GM12872 (cell line): Measurements from ENCODE around the gene PPRC1.

ENCODE experiments used
- TF ChIP-seq, protein P1 (sequence below): IDR thresholded peaks from 3 replicates; pipeline ENCODE4 v1.5.1; 2011; ENCODE audit warnings: low read depth, mild to moderate bottlenecking, low read length, moderate library complexity; ENCODE audit not compliant: insufficient read depth

PPRC1 gene

DNA sequence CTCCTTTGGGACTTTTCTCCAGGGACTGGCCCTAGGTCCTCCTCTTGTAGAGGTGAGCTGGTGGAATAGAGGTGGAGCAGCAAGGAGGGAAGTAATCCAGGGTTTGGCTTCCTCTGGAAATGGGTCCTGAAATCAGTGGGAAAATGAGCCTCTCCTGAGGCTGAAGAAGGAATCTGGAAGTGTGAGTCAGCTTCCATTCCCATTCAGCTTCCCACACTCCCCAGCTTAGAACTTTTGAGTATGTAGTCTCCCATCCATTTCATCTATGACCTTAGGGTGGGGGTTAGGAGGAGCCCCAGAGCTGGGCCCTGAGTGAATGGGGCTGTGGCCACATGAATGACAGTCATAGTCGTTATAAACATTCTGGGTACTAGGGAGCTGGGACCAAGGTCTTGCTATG lies 30.4 kb upstream of the PPRC1 start:
- TF ChIP-seq, protein P1, sequence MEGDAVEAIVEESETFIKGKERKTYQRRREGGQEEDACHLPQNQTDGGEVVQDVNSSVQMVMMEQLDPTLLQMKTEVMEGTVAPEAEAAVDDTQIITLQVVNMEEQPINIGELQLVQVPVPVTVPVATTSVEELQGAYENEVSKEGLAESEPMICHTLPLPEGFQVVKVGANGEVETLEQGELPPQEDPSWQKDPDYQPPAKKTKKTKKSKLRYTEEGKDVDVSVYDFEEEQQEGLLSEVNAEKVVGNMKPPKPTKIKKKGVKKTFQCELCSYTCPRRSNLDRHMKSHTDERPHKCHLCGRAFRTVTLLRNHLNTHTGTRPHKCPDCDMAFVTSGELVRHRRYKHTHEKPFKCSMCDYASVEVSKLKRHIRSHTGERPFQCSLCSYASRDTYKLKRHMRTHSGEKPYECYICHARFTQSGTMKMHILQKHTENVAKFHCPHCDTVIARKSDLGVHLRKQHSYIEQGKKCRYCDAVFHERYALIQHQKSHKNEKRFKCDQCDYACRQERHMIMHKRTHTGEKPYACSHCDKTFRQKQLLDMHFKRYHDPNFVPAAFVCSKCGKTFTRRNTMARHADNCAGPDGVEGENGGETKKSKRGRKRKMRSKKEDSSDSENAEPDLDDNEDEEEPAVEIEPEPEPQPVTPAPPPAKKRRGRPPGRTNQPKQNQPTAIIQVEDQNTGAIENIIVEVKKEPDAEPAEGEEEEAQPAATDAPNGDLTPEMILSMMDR, result no peak

DNA sequence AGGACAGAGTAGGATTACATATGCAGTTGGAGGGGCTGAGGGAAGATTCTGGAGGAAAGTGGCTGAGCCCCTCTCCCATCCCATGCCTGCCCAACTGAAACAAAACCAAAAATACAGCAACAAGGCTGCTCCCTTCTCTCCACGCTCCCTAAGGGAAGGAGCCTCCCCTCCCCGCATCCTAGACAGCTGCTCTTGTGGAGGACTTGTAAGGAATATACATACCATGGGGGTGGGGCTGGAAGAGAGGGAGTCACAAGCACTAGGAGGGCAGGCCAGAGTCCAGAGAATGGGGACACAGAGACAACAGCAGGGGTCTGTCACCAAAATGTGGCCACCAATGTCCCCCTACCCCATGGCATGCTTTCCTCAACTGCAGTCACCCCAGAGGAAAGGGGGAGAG lies 25.8 kb upstream of the PPRC1 start:
- TF ChIP-seq, protein P1, result no peak

DNA sequence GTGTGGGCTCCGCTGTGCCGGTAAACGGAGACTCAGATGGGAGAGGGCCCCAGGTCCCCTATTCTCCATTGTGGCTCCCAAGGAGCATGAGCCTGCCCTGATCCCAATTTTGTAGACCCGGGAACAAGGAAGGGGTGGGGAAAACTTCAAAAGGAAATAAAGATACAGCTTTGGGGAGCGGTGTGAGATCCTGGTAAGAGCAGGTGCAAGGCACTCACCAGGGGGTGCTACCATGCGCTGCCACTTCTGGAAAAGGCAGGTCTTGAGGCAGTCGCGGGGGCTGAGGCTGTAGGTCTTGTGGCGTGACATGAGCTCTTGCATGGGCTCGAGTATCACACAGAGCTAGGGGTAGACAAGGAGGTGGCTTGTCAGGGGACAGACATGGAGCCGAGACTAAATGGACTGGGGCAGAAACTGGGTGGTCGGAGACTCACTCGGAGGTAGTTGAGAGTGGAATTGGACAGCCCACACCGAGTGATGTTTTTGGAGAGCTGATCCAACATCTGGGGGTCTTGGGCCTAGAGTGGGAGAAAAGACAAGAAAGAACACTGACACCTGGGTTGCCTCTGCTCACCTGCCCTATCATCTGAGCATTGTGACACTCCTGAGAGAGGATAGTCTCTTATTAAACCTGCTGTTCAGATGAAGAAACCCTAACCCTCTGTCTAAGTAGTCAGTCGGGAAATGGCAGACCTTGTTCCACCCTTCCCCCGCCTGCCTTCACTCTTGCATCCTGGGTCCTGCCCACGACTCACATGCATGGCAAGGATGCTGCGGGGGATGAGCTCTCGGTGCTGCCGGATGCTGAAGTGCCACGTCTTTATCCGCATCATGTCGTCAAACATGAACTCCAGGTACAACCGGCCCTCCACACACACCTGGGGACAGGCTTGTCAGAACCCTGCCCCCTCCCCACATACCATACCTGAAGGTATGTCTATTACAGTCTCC lies 23.4 kb upstream of the PPRC1 start:
- TF ChIP-seq, protein P1, result no peak

DNA sequence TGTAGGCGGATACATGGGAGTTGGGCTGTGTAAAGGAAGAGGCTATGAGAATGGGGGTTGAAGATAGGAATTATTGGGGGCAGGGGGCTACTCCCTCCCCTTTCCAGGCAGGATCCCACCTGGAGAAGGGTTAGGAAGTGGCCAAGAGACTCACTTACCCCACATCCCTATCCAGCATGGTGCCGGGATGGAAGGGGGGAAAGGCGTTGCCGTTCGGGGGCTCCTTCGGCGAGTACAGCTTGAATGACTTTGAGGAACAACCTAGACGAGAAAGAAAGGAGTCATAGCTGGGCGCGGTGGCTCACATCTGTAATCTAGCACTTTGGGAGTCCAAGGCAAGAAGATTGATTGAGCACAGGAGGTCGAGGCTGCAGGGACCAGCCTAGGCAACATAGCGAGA lies 21.6 kb upstream of the PPRC1 start:
- TF ChIP-seq, protein P1, result no peak

DNA sequence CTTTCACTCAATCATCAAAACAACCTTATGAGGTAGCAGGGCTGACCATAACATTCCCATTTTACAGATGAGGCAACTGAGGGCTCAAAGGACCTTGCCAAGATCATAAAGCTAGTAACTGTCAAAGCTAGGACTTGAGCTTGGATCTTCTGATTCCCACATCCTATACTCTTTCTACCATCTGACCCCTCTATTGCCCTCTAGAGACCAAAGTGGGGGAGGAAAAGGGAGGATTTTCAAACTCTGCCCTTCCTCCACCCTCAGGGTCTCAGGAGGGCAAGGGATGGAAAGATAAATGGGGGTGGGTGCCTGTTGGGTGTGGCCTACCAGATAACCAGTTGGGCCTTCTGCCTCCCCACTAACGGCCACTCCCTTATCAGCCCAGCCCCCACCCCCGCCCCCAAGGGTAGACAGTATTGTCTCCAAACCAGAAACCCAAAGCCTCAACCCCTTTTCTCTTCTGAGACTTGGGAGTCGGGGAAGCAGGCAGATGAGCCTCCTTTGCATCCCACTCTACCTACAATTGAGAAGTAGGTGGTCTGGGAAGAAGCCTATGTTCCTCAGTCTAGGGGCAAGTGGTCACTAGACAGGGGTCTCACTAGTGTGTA lies 20.5 kb upstream of the PPRC1 start:
- TF ChIP-seq, protein P1, result peak; percentile 45; the same call in 2 of the 3 replicates

DNA sequence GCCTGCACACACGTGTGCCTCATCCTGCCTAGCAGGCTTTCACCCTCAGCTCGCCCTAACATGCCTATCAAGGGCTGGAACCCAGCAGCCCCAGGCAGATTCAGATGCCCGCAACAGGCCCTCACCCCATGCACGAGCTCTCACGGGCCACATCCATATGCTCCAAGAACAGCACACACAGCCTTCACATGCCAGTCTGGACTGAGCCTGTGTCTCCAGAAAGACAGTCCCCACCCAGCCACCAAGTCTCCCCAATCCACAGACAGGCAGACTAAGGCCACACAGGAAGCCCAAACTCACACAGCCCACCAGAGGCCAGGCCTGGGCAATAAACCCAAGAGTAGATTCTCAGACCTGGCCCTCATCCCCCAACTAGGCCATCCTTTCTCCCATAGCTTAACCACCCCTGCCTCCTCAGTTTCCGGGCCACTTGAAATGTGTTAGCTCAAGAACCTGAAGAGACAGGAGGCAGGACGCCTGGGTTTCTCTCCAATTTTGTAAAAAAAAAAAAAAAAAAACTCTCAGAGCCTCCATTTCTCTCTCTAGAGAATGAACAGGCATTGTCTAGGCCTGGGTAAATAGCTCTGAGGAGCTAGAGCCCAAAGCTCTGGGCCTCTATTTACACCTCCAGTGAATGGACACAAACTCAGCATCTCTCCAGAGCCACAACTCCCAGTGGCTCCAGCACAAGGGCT lies 19.4 kb upstream of the PPRC1 start:
- TF ChIP-seq, protein P1, result no peak

DNA sequence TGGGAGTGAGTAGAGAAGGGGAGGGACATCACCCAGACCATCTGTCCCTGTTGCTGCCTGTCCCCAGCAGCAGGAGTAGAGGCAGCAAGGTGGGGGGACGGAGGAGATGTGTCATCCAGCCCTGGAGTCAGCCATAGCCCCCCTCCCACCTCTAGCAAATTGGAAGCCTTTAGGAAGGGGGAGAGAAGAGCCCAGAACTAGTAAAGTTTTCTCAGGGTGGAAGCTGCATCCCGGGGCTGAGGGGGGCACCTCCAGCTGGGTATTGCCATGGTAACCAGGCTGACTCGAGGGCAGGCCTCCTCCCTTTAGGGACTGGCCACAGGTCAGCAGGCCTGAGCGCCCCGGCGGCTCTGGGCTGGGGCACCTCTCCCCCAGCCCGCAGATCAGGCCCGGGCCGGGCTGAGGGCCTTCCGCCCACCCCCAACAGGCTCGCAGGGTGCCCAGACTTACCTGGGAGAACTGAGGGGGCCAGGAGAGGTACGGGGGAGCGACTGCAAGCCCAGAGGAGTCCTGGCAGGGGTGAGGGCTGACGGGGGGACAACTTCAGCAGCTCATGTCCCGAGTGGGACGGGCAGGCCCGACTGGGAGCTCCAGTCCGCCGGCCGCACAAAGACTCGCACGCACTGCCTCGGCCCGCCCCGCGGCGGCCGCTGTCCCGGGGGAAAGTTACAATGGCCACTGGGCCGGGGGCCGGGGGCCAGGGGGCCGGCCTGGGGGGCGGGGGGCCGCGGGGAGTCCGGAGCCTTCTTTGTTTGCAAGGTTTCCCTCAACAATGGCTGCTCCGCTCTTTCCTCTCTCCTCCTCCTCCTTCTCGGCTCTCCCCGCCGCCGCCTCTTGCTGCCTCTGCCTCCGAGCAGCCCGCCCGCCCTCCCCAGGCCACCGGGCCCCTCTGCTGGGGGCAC lies 18.6 kb upstream of the PPRC1 start:
- TF ChIP-seq, protein P1, result no peak
